Muscle of back (tissue), 11 donors: ENCODE measurements around the gene GLI2. TPM values are rescaled to one million over a fixed set of nuclear protein-coding genes. Genes with fewer than 3 reads are reported as not detected.
A peak's percentile ranks its signal among the peaks of the same experiment; 100 is the strongest.

ENCODE experiments used
- DNase-seq, 3 donors: peaks; one replicate each; pipeline versions ENCODE4 v3.0.0 to v3.0.0-alpha.2; 2013
- polyA plus RNA-seq, 10 donors: library from polyadenylated mRNA; unstranded; fragments of 120-200 nt; gene quantifications; one replicate each; pipeline ENCODE4 v1.2.1, GENCODE V29; 2013; ENCODE audit not compliant: insufficient read length in 10 of 10

The GLI2 gene
- polyA plus RNA-seq, 10 donors = 7.1 to 19.7 (median 9.8) TPM

DNA sequence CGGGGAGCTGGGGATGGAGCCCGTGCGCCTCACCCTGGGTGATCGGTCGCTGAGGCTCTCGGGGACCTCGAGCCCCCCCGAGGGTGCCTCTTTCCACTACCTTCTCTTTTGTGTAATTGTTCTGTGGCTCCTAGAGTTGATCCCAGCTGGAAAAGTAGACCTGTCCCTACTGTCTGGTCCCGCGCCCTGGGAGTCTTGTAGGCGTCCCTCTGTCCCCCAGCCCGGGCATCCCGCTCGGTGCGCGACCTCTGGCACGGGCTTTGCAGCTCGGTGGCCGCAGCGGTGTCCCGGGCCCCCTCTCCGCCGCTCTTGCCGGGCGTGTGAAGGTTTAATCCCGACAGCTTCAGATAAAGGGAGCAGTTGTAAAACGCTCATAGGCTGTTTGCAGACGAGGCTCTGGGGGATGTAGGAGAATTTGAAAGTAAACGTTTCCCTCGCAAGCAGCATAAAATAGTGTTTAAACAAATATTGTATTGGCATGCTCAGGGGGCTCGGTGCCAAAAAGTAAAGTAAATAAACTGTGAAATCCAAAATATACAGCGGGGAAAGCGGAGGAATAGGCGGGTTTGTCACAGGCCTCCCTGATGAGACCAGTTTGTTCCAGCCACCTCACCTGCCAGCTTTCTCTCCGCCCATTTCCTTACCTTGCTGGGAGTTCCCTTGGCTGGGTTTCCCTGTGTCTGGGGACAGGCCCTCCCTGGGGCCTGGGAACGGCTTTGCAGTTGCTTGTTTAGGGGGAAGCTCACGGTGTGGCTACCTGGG is 1.9 kb downstream of the GLI2 start:
- peak in 2 of 3 donors; percentile 46 to 83 for DNase-seq

DNA sequence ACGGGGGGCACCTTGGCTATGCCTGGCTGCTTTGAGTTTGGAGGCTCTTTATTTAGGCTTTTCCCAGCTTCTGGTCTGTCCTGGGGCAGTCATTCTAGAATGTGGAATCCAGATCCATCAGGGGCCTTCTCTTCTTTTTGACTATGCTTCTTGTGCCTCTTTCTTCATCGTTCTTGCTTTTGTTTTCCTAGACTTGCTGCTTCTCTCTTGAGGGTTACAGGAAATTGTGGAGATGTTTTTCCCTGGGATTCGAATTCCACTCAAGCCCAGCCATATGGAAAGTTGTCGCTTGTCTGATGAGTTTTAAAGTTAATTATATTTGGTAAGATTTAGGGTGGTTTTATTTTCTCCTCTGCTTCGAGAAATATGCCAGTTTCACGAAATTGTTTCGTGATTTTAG is 2.4 kb downstream of the GLI2 start:
- DNase-seq = no peak

DNA sequence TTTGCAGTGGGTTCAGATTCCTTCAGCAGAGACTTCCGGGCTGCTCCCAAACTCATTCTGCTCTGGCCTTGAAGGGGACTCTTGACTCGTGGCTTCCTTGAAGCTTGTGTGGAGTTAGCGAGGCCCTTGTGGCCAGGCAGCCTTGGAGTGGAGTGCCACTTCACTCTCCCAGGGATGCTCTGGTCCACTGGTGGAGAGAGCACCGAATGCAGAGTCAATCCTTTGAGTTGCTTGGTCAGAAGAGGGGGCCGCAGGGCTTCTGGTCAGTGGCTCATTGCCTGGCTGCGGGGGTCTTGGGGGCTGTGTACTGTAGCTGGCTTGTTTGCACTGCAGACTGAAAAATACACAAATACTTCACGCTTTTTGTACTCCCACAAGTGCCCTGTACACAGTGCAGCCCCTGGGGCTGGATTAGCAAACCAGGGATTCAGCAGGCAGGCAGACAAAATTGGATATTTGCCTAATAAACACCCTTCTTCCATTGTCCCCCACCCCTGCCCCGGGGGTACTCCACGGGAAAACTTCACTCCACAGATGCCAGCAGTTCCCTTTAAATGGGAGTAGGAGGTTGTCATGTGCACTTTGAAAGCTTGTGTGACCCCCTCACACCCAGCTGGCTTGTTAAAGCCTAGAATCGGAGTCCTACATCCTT is 3.2 kb downstream of the GLI2 start:
- DNase-seq = no peak

DNA sequence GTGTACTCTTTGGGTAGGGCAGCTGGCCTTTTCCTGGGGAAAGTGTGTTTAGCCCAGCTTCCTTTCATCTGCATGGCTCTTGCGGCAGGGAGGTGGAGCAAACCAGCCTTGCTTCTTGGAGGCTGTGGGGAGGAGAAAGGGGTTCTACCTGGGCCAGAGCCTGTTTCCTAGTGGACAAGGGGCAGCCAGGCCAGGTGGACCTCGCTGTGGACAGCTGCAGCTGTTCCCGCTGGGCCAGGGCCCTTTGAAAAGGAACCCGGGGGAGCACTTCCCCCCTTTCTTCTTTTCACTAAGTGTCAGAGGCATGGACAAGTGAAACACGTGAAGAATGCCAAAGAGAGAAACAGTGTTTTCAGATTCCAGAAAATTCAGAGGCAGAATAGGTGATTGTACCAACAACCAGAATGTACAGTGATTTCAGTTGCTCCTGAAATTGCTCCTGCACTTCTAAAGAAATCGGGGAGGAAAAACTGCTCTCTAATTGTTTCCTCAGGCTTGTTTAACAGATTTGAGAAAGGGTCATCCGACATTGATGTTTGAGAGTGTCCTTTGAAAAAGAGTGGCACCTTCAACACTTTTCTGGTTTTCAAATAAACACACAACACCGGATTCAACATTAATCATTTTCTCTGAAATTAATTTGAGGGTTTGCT is 3.9 kb downstream of the GLI2 start:
- DNase-seq = no peak

DNA sequence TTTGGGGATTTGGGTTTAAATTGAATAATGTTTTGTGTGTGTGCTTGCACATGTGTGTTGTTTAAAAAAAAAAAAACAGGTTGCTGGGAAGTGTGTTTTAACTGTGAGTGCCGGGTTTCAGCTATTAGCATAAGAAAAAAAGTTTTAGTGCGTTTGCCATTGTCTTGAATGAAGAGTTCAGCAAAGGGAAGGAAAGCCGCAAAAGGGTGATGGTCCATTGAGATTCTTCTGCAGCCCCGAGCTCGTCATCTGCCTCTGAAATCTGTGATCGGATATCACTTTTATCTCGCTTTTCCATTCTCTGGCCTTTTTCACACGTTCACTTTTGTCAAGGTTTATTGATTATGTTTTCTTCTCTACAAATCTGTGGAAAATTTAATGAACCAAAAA is 4.7 kb downstream of the GLI2 start:
- no peak for DNase-seq

- DNase-seq = peak in 2 of 3 donors; percentile 22 to 68
Measured at GRCh38 chr2:120740765-120741524, 5.3 kb downstream of the GLI2 start.

DNA sequence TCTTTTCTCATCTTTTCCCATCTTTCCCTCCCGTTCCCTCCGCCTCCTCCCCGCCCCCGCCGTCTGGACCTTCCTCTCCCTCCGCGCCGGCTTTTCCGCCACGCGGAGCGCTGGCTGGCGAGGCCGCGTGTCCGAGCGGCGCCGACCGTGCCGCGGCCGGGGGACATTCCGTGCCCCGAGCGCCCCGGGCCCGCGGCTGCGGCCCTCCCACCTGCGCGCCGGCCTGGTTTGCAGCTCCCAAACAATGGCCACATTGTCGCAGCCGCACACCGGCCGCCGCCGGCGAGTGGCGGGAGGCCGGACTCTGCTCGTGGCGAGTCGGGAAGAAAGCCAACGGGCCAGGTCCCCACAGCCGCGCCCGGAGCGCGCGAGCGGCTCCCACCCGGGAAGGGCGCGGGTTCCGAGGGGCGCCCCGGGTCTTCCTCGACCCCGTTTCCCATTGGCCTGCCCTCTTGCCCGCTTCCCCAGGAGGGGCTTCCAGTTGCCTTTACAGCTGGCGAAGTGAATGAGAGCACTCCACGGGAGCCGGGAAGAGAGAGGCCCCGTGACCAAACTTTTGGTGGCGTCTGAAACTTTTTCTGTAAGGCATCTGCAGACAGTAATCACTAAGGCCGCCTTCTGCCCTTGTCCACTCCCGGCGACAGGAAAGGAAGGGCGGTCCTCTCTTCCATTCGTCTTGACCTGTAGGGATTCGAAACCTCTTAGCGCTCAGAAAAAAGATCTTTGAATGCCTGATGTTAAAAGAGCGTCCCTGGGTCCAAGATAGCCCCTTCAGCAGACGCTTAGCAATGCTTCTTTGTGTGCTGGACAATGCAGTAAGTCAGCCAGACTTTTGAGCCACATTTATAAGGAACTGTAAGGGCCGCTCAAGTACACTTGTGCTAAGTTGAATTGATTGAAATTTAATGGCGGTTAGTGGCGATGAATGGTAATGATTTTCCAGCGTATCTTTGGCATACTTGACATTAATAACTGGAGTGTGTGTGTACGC is 6.2 kb downstream of the GLI2 start:
- peak in 2 of 3 donors; percentile 49 to 73 for DNase-seq

DNA sequence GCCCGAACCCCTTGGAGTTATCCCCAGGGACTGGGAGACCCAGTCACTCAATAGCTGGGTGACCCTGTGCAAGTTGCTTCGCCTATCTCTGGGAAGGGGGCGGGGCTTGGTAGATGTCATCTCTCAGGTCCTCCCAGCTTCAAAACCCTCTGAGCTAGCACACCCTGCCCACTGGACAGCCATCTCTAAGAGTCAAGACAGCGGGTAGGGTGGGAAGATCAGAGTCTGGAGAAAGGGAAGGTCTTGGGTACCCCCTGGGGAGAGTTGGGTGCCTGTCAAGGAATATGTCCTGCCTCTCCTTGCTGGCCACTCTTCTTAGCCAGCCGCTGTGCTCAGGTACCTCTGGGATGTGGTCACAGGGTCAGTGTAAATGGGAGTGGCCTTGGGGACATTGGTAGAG is 8.0 kb downstream of the GLI2 start:
- DNase-seq = no peak

DNA sequence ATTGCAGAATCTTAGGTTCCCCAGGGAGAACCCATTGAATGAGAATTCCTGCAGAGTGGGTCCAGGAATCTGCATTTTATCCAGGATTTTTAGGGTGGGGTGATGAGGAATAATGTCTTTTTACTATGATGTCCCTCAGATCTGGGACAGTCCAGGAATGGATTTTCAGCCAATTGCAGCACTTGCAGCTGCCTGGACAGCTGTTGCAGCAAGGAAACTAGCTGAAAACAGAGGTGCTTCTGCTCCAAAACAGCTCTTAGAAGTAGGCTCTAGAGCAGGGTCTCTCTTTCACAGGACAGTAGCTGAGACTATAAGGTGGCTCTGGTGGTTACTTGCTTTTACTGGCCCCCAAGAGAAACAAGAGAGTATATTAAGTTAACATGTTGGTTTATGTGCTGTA is 9.1 kb downstream of the GLI2 start:
- DNase-seq = peak in 1 of 3 donors; percentile 60

DNA sequence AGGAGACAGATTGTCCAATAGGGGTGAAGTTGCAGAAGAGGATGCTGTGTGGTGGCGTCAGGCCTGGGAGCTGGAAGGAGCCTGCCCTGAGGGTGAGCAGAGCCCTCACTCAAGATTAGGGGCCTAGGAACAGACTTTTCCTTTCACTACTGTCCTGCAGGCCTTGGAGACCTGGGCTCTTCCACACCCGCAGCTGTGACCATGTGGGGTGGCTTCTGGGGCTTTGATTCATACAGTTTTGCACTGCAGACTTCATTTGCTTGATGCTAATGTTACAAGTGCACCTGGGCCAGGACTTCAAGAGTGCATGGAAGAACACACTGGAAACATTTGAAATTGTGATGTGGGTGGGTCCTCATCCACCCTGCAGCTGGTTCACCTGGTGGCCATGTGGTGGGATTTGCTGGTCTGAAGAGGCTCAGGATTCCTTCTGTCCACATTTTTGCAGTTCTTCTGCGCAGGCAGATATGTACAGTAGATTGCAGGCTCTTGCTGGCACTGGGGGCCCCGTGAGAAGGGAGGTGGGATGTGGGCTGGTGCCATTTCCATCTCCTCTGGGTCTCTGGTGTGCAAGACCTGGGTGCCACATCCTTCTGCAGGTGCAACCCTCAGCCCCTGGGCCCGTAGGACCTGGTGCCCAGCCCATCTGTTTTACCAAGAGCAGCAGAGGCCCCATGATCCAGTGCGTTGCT is 9.9 kb downstream of the GLI2 start:
- DNase-seq = no peak

- no peak for DNase-seq
Measured at GRCh38 chr2:120746144-120746543, 10.5 kb downstream of the GLI2 start.

DNA sequence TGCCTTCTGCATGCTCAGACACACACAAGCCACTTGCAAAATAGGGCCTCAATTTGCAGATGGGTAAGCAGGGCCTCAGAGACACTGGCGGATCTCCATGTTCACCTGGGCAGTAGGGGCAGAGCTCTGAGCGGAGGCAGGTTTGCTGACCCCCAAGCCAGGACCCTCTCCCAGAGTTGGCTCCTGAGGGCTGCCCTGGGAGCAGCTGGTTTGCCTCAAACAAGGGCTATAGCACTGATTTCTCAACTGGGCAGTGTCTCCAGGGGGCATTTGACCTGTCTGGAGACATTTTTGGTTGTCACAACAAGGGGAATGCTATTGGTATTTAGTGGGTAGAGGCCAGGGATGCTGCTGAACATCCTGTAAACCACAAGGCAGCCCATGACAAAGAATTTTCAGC is 11.6 kb downstream of the GLI2 start:
- DNase-seq = no peak

- no peak for DNase-seq
Measured at GRCh38 chr2:120747706-120748105, 12.0 kb downstream of the GLI2 start.

- no peak for DNase-seq
Measured at GRCh38 chr2:120748310-120748709, 12.6 kb downstream of the GLI2 start.

- no peak for DNase-seq
Measured at GRCh38 chr2:120748741-120749140, 13.1 kb downstream of the GLI2 start.

GRCh38 chr2:120749506-120750431 is 14.1 kb downstream of the GLI2 start:
- peak in 1 of 3 donors; percentile 89 for DNase-seq

DNA sequence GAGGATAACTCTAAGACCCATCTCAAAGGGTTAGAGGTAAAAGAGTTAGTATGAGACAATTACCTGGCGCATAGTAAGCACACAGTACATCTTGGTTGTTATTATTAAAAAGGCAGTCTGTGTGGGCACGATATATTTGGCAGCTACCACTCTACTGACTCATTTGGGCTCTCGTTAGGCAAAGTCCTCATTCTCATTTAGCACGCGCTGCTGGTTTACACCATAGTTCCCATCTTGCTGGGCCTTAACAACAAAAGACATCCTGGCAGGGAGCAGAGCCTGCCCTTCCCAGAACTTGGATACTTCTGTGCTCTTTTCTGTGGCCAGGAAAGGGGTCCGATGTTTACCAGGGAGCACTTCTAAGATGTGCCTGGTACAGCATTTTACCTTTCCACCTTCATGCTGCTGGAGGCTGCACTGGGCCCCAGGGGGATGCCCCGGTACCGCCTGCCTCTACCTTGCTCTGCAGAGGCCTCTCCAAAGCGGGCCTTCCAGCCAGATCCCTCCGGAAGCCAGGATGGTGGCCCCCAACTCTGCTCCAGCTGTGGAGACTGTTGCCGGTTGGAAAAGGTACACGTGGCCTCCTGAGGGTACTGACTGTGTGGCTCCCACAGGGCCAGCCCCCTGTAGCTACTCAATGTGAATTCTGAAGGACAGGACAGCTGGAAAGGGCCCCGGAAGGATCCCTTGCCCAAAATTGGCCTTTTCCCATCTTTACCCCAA is 15.0 kb downstream of the GLI2 start:
- DNase-seq = no peak

- no peak for DNase-seq
Measured at GRCh38 chr2:120751553-120751952, 15.9 kb downstream of the GLI2 start.
